Loucy (cell line): ENCODE measurements around the gene NDUFC1.
"Not testable (repeated sequence)": the region's sequence is repeated elsewhere in the genome, so short reads cannot be mapped to it uniquely, and the experiment has no call there.

Experiments used
- H2AFZ ChIP-seq: fragments of 200-600 bp; sonication (generic); 2 replicates; pipeline ENCODE4 v1.6.0; 2016; ENCODE audit warnings: antibody characterized with exemption, mild to moderate bottlenecking, low read length, moderate library complexity
- H3F3A ChIP-seq: fragments of 200-600 bp; 2 replicates; pipeline ENCODE4 v1.6.0; 2016; ENCODE audit warnings: antibody characterized with exemption, low read depth, mild to moderate bottlenecking
- H3K27me3 ChIP-seq: fragments of 200-600 bp; sonication (generic); 2 replicates; pipeline ENCODE4 v1.6.1; 2014; ENCODE audit warnings: low read length, mild to moderate bottlenecking; ENCODE audit not compliant: insufficient read depth, poor library complexity, severe bottlenecking
- H3K36me3 ChIP-seq: fragments of 200-600 bp; sonication (generic); 2 replicates; pipeline ENCODE4 v1.6.1; 2016; ENCODE audit warnings: low read length; ENCODE audit not compliant: insufficient read depth
- H3K4me1 ChIP-seq: fragments of 200-600 bp; sonication (generic); 2 replicates; pipeline ENCODE4 v1.5.1; 2014; ENCODE audit warnings: low read length, mild to moderate bottlenecking; ENCODE audit not compliant: insufficient read depth, poor library complexity, severe bottlenecking
- H3K4me2 ChIP-seq: fragments of 200-600 bp; sonication (generic); 2 replicates; pipeline ENCODE4 v1.6.0; 2014; ENCODE audit warnings: antibody characterized with exemption, low read length, low read depth, mild to moderate bottlenecking; ENCODE audit not compliant: poor library complexity, severe bottlenecking
- H3K4me3 ChIP-seq: fragments of 200-600 bp; sonication (generic); 2 replicates; pipeline ENCODE4 v1.5.1; 2014; ENCODE audit warnings: low read length, mild to moderate bottlenecking, mixed read lengths; ENCODE audit not compliant: poor library complexity, severe bottlenecking
- H3K79me2 ChIP-seq: fragments of 200-600 bp; sonication (generic); 2 replicates; pipeline ENCODE4 v1.6.1; 2014; ENCODE audit warnings: low read length; ENCODE audit not compliant: insufficient read depth
- H3K9ac ChIP-seq: fragments of 200-600 bp; sonication (generic); 2 replicates; pipeline ENCODE4 v1.6.0; 2014; ENCODE audit warnings: mild to moderate bottlenecking, low read depth, low read length, moderate library complexity; ENCODE audit not compliant: poor library complexity, severe bottlenecking
- H3K9me2 ChIP-seq: fragments of 200-600 bp; sonication (generic); replicated peaks from 2 replicates; pipeline ENCODE4 v1.6.1; 2016; ENCODE audit warnings: low read depth, low read length, mixed read lengths
- H3K9me3 ChIP-seq: fragments of 200-600 bp; sonication (generic); 2 replicates; pipeline ENCODE4 v1.6.1; 2014; ENCODE audit warnings: mild to moderate bottlenecking, antibody characterized with exemption, low read length, low read depth; ENCODE audit not compliant: insufficient read depth
- H4K20me1 ChIP-seq: fragments of 200-600 bp; sonication (generic); 2 replicates; pipeline ENCODE4 v1.6.0; 2014; ENCODE audit warnings: antibody characterized with exemption, low read length, mild to moderate bottlenecking; ENCODE audit not compliant: insufficient read depth, poor library complexity, severe bottlenecking
- EZH2phosphoT487 ChIP-seq: fragments of 200-600 bp; IDR thresholded peaks from 2 replicates; pipeline ENCODE4 v1.6.1; 2018; ENCODE audit warnings: antibody characterized with exemption, mild to moderate bottlenecking, moderate library complexity, borderline replicate concordance
- TF ChIP-seq, protein P1 (sequence below): fragments of 200-600 bp; sonication (generic); conservative IDR thresholded peaks from 2 replicates; pipeline ENCODE4 v1.5.1; 2014; ENCODE audit warnings: mild to moderate bottlenecking, antibody characterized with exemption, low read length

The NDUFC1 gene

GRCh38 chr4:139256349-139256748 lies 45.9 kb downstream of the NDUFC1 start:
- Histone ChIP-seq H3K27me3 (no peaks in the 10 kb centered on the region), H3K9ac (no peak overlapping the region), H3K79me2 (no peaks in the 10 kb centered on the region), H2AFZ (no peak overlapping the region), H3K4me3 (no peak overlapping the region), H3K4me2 (no peak overlapping the region), H3K9me2 (no peaks in the 10 kb centered on the region), H3K36me3 (no peaks in the 10 kb centered on the region), H3K4me1 (peaks cover 7% of the 10 kb centered on the region), H4K20me1 (no peaks in the 10 kb centered on the region), H3F3A (no peaks in the 10 kb centered on the region), H3K9me3 (no peaks in the 10 kb centered on the region)
- TF ChIP-seq EZH2phosphoT487 = no peak
- TF ChIP-seq, protein P1, sequence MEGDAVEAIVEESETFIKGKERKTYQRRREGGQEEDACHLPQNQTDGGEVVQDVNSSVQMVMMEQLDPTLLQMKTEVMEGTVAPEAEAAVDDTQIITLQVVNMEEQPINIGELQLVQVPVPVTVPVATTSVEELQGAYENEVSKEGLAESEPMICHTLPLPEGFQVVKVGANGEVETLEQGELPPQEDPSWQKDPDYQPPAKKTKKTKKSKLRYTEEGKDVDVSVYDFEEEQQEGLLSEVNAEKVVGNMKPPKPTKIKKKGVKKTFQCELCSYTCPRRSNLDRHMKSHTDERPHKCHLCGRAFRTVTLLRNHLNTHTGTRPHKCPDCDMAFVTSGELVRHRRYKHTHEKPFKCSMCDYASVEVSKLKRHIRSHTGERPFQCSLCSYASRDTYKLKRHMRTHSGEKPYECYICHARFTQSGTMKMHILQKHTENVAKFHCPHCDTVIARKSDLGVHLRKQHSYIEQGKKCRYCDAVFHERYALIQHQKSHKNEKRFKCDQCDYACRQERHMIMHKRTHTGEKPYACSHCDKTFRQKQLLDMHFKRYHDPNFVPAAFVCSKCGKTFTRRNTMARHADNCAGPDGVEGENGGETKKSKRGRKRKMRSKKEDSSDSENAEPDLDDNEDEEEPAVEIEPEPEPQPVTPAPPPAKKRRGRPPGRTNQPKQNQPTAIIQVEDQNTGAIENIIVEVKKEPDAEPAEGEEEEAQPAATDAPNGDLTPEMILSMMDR = no peak

- H3K36me3 ChIP-seq, H3K9me3 ChIP-seq, H3K4me1 ChIP-seq, H3F3A ChIP-seq, H3K9me2 ChIP-seq, H3K4me2 ChIP-seq, H3K4me3 ChIP-seq, H3K9ac ChIP-seq, H3K79me2 ChIP-seq, H3K27me3 ChIP-seq, H4K20me1 ChIP-seq: not testable (repeated sequence)
- peak overlapping the region; percentile 65; the same call in 1 of the 2 replicates for H2AFZ ChIP-seq
These were observed 46.7 kb downstream of the NDUFC1 start for GRCh38 chr4:139255581-139255980.

DNA sequence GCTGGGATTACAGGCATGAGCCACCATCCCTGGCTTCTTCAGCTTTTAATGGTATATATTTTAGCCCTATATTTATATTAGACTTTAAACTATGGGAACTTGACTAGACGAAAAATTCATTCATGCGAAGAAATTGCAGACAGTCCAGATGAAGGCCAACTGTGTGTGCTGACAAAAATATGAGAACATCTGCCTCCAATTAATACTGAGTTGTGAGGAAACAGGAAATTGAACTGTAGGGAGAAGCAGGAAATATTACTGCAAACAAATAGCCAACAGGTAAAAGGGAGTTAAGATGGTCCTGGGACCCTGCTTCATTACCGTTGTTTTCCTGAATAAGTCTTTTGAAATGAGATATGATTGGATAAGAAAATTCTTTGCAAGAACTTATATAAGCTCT lies 48.6 kb downstream of the NDUFC1 start:
- Histone ChIP-seq H3F3A (no peaks in the 10 kb centered on the region), H2AFZ (peak overlapping the region; percentile 37; the same call in 1 of the 2 replicates), H3K27me3 (no peaks in the 10 kb centered on the region), H3K9me2 (no peaks in the 10 kb centered on the region), H3K4me3 (no peak overlapping the region), H3K79me2 (no peaks in the 10 kb centered on the region), H3K9me3 (no peaks in the 10 kb centered on the region), H3K9ac (no peak overlapping the region), H4K20me1 (no peaks in the 10 kb centered on the region), H3K36me3 (no peaks in the 10 kb centered on the region), H3K4me2 (no peak overlapping the region), H3K4me1 (peaks cover 7% of the 10 kb centered on the region)
- TF ChIP-seq, protein P1 = no peak
- no peak for TF ChIP-seq EZH2phosphoT487

DNA sequence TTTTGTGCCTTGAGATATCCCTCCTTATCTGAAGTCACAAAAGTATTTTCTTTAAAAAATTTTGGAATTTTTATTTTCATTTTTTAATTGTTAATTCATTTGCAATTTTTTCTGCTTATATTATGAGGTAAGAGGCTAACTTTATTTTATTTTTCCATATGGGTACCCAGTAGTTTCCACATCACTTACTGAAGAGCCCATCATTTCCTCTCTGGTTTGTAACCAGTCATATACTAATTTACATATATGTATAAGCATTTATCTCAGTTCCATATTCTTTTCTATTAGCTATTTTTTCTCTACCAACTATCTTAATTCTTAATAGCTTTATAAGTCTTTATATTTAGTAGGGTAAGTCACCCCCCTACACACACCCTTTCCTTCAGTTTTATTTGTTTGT lies 49.2 kb downstream of the NDUFC1 start:
- no peak overlapping the region for H3K9ac ChIP-seq
- no peak overlapping the region for H3K4me2 ChIP-seq
- TF ChIP-seq, protein P1 = no peak
- TF ChIP-seq EZH2phosphoT487 = no peak

More for the DNA sequence above, 49.2 kb downstream of the NDUFC1 start:
- Histone ChIP-seq H4K20me1 (no peaks in the 10 kb centered on the region), H3K4me3 (no peak overlapping the region), H3K79me2 (no peaks in the 10 kb centered on the region), H3F3A (no peaks in the 10 kb centered on the region), H2AFZ (no peak overlapping the region), H3K36me3 (no peaks in the 10 kb centered on the region), H3K9me2 (no peaks in the 10 kb centered on the region), H3K4me1 (peaks cover 7% of the 10 kb centered on the region), H3K9me3 (no peaks in the 10 kb centered on the region), H3K27me3 (no peaks in the 10 kb centered on the region)
